ENCODE measurements around the gene EPS8L2. TPM values are rescaled to one million over a fixed set of nuclear protein-coding genes. Genes with fewer than 3 reads are reported as not detected.
A peak's percentile ranks its signal among the peaks of the same experiment; 100 is the strongest.

EPS8L2 gene
- polyA plus RNA-seq, 1 experiment, result 11.0 TPM

- CTCF ChIA-PET, result no interaction called here
- no peaks in the 10 kb centered on the region for H3K27me3 ChIP-seq (ENCODE audit: control insufficient read depth, insufficient read depth, low read length)
- H3K9me3 ChIP-seq (ENCODE audit: control insufficient read depth, insufficient read depth, low read length), result no peaks in the 10 kb centered on the region; the same call in 1 of the 2 replicates
- POLR2A ChIA-PET, result no interaction called here
- no peak overlapping the region for H3K27ac ChIP-seq (ENCODE audit: low read depth, low read length)
- DNase-seq (ENCODE audit: low read depth, low spot score), result no peak
- no peak overlapping the region for H3K4me3 ChIP-seq (ENCODE audit: low read depth, low read length)
- no peak for TF ChIP-seq CTCF (IDR thresholded peaks at IDR 0.05; ENCODE audit: low read depth, low read length)
Observed at GRCh38 chr11:702462-703461, 3.3 kb upstream of the EPS8L2 start.

GRCh38 chr11:703506-703905, 2.5 kb upstream of the EPS8L2 start:
- DNase-seq (ENCODE audit: low read depth, low spot score), result no peak
- POLR2A ChIA-PET, result interaction anchor here (0.6 kb wide), 1 partner anchor 15 kb away, joined by 3 read pairs; no protein-coding TSS in a partner anchor

GRCh38 chr11:704228-704674, 1.8 kb upstream of the EPS8L2 start:
- ChIA-PET CTCF (no interaction called here), POLR2A (interaction anchor here (0.6 kb wide), 1 partner anchor 14 kb away, joined by 3 read pairs; no protein-coding TSS in a partner anchor)
- Histone ChIP-seq H3K9me3 (ENCODE audit: control insufficient read depth, insufficient read depth, low read length) (no peaks in the 10 kb centered on the region; the same call in 1 of the 2 replicates), H3K27me3 (ENCODE audit: control insufficient read depth, insufficient read depth, low read length) (no peaks in the 10 kb centered on the region), H3K27ac (ENCODE audit: low read depth, low read length) (no peak overlapping the region), H3K4me3 (ENCODE audit: low read depth, low read length) (no peak overlapping the region)
- no peak for DNase-seq (ENCODE audit: low read depth, low spot score)
- TF ChIP-seq CTCF (IDR thresholded peaks at IDR 0.05; ENCODE audit: low read depth, low read length), result no peak

More at GRCh38 chr11:703506-703905, 2.5 kb upstream of the EPS8L2 start:
- Histone ChIP-seq H3K27ac (ENCODE audit: low read depth, low read length) (no peak overlapping the region), H3K27me3 (ENCODE audit: control insufficient read depth, insufficient read depth, low read length) (no peaks in the 10 kb centered on the region), H3K4me3 (ENCODE audit: low read depth, low read length) (no peak overlapping the region), H3K9me3 (ENCODE audit: control insufficient read depth, insufficient read depth, low read length) (no peaks in the 10 kb centered on the region; the same call in 1 of the 2 replicates)
- no peak for TF ChIP-seq CTCF (IDR thresholded peaks at IDR 0.05; ENCODE audit: low read depth, low read length)
- CTCF ChIA-PET, result no interaction called here

GRCh38 chr11:704781-705645, 1.0 kb upstream of the EPS8L2 start:
- CTCF ChIA-PET, result no interaction called here
- H3K4me3 ChIP-seq (ENCODE audit: low read depth, low read length), result peak overlapping the region; percentile 67
- no peak for DNase-seq (ENCODE audit: low read depth, low spot score)
- H3K27me3 ChIP-seq (ENCODE audit: control insufficient read depth, insufficient read depth, low read length), result no peaks in the 10 kb centered on the region
- POLR2A ChIA-PET, result interaction anchor here (0.7 to 2.4 kb wide), 3 partner anchors 8 to 20 kb away, joined by 3 to 11 read pairs (median 3); partner anchors contain the start of genes DEAF1 and TMEM80
- H3K9me3 ChIP-seq (ENCODE audit: control insufficient read depth, insufficient read depth, low read length), result no peaks in the 10 kb centered on the region; the same call in 1 of the 2 replicates
- no peak overlapping the region for H3K27ac ChIP-seq (ENCODE audit: low read depth, low read length)
- no peak for TF ChIP-seq CTCF (IDR thresholded peaks at IDR 0.05; ENCODE audit: low read depth, low read length)
